Caco-2 (cell line): ENCODE data around the gene OR51B4. TPM values are rescaled to one million over a fixed set of nuclear protein-coding genes. Genes with fewer than 3 reads are reported as not detected.

ENCODE experiments used
- BruUV-seq: library from RNA; stranded (reverse); fragments of 400-500 nt; replicated peaks from 2 replicates; lab custom pipeline; 2021; lab: Mats Ljungman, UMichigan
- CTCF ChIA-PET: fragments of 300-600 bp; sonication (Branson Sonifier 250); formaldehyde crosslinking; loops from one replicate; lab custom pipeline; 2022; ENCODE audit warnings: antibody characterized with exemption; lab: Charles Lee
- POLR2A ChIA-PET: fragments of 300-600 bp; sonication (Branson Sonifier 250); formaldehyde crosslinking; loops from one replicate; lab custom pipeline; 2022; ENCODE audit warnings: antibody characterized with exemption; lab: Charles Lee
- DNase-seq, 2 experiments: peaks; one replicate each; pipeline versions ENCODE4 v3.0.0 to v3.0.0-alpha.2; 2020 to 2022
- H3K27me3 ChIP-seq: replicated peaks from 2 replicates; pipeline ENCODE4 v1.6.0; 2011; ENCODE audit warnings: low read length; ENCODE audit not compliant: control insufficient read depth, insufficient read depth
- H3K36me3 ChIP-seq: 2 replicates; pipeline ENCODE4 v1.5.1; 2011; ENCODE audit warnings: low read length; ENCODE audit not compliant: control insufficient read depth, insufficient read depth
- H3K4me1 ChIP-seq: fragments of 250-450 bp; sonication (Bioruptor Pico); 2 replicates; pipeline ENCODE4 v1.5.1; 2020; ENCODE audit warnings: mild to moderate bottlenecking
- H3K4me3 ChIP-seq: 2 replicates; pipeline ENCODE4 v1.5.1; 2011; ENCODE audit warnings: low read depth, mild to moderate bottlenecking, control low read depth, low read length
- H3K9me3 ChIP-seq: fragments of 250-450 bp; sonication (Bioruptor Pico); 2 replicates; pipeline ENCODE4 v1.5.1; 2020; ENCODE audit warnings: mild to moderate bottlenecking, moderate library complexity
- H3K27ac Mint-ChIP-seq: one replicate; pipeline ENCODE4 v1.8.0; 2022; ENCODE audit warnings: mixed read lengths; ENCODE audit not compliant: unreplicated experiment
- H3K27me3 Mint-ChIP-seq: one replicate; pipeline ENCODE4 v1.8.0; 2022; ENCODE audit warnings: mixed read lengths; ENCODE audit not compliant: insufficient read depth, unreplicated experiment
- H3K36me3 Mint-ChIP-seq: one replicate; pipeline ENCODE4 v1.8.0; 2022; ENCODE audit warnings: mild to moderate bottlenecking, mixed read lengths; ENCODE audit not compliant: insufficient read depth, unreplicated experiment
- H3K4me1 Mint-ChIP-seq: one replicate; pipeline ENCODE4 v1.8.0; 2022; ENCODE audit warnings: low read depth, mixed read lengths; ENCODE audit not compliant: unreplicated experiment
- H3K4me3 Mint-ChIP-seq: one replicate; pipeline ENCODE4 v1.8.0; 2022; ENCODE audit warnings: mild to moderate bottlenecking, moderate library complexity, mixed read lengths; ENCODE audit not compliant: unreplicated experiment
- H3K9me3 Mint-ChIP-seq: one replicate; pipeline ENCODE4 v1.8.0; 2022; ENCODE audit warnings: mixed read lengths; ENCODE audit not compliant: unreplicated experiment
- CTCF ChIP-seq, 2 experiments: fragments of 200-600 bp in 1 of 2; IDR thresholded peaks; 1 replicate in 1 of 2; 2 replicates in 1 of 2; pipeline versions ENCODE4 v1.5.1 to v1.8.0; 2011 to 2022; ENCODE audit warnings: antibody characterized with exemption in 1 of 2, control low read depth in 1 of 2, inconsistent platforms in 1 of 2, low read depth in 1 of 2, low read length in 1 of 2, mild to moderate bottlenecking in 1 of 2, moderate library complexity in 1 of 2; ENCODE audit not compliant: insufficient read depth in 1 of 2, severe bottlenecking in 1 of 2, unreplicated experiment in 1 of 2
- intact Hi-C: fragments of 100-400 bp; cut with micrococcal nuclease; formaldehyde crosslinking; loops from one replicate; pipeline ENCODE4 v1.10.0; 2022; ENCODE audit not compliant: unreplicated experiment
- total RNA-seq: library from RNA; stranded (reverse); gene quantifications from 2 replicates; pipeline ENCODE4 v1.2.3, GENCODE V29; 2022

Gene OR51B4
- total RNA-seq, 1 experiment from 2014 or later: not detected

- Histone ChIP-seq H3K4me1 (no peaks in the 10 kb centered on the region), H3K9me3 (no peaks in the 10 kb centered on the region), H3K36me3 (no peaks in the 10 kb centered on the region), H3K27me3 (no peaks in the 10 kb centered on the region), H3K4me3 (no peak overlapping the region)
- POLR2A ChIA-PET: no interaction called here
- no peaks in the 10 kb centered on the region for H3K27me3 Mint-ChIP-seq
- BruUV-seq: no TSS peak
- intact Hi-C loops: no loop called here
- H3K36me3 Mint-ChIP-seq: no peaks in the 10 kb centered on the region
- no peak for DNase-seq
- no peak overlapping the region for H3K27ac Mint-ChIP-seq
- H3K4me1 Mint-ChIP-seq: peaks cover 6% of the 10 kb centered on the region
- H3K4me3 Mint-ChIP-seq: no peak overlapping the region
- no peak for TF ChIP-seq CTCF (IDR thresholded peaks at IDR 0.05; ENCODE audit: insufficient read depth in 1 of 2, low read depth in 1 of 2, low read length in 1 of 2, severe bottlenecking in 1 of 2, unreplicated experiment in 1 of 2)
- CTCF ChIA-PET: no interaction called here
- no peaks in the 10 kb centered on the region for H3K9me3 Mint-ChIP-seq
Measured at GRCh38 chr11:5283882-5284281, 17.9 kb downstream of the OR51B4 start.

- Histone ChIP-seq H3K27me3 (no peaks in the 10 kb centered on the region), H3K9me3 (no peaks in the 10 kb centered on the region), H3K36me3 (no peaks in the 10 kb centered on the region), H3K4me1 (no peaks in the 10 kb centered on the region), H3K4me3 (no peak overlapping the region)
- intact Hi-C loops: no loop called here
- ChIA-PET POLR2A (no interaction called here), CTCF (no interaction called here)
- TF ChIP-seq CTCF (IDR thresholded peaks at IDR 0.05; ENCODE audit: insufficient read depth in 1 of 2, low read depth in 1 of 2, low read length in 1 of 2, severe bottlenecking in 1 of 2, unreplicated experiment in 1 of 2): no peak
- Mint-ChIP-seq H3K9me3 (no peaks in the 10 kb centered on the region), H3K4me1 (peaks cover 6% of the 10 kb centered on the region), H3K4me3 (no peak overlapping the region), H3K27ac (no peak overlapping the region), H3K36me3 (no peaks in the 10 kb centered on the region), H3K27me3 (no peaks in the 10 kb centered on the region)
- no peak for DNase-seq
- no TSS peak for BruUV-seq
Measured at GRCh38 chr11:5283086-5283485, 18.7 kb downstream of the OR51B4 start.

GRCh38 chr11:5282628-5283027, 19.1 kb downstream of the OR51B4 start:
- Histone ChIP-seq H3K4me1 (no peaks in the 10 kb centered on the region), H3K36me3 (no peaks in the 10 kb centered on the region), H3K4me3 (no peak overlapping the region), H3K27me3 (no peaks in the 10 kb centered on the region), H3K9me3 (no peaks in the 10 kb centered on the region)
- H3K9me3 Mint-ChIP-seq: no peaks in the 10 kb centered on the region
- no peaks in the 10 kb centered on the region for H3K27me3 Mint-ChIP-seq
- POLR2A ChIA-PET: no interaction called here
- no peak overlapping the region for H3K4me3 Mint-ChIP-seq
- intact Hi-C loops: no loop called here
- no peak for DNase-seq
- TF ChIP-seq CTCF (IDR thresholded peaks at IDR 0.05; ENCODE audit: insufficient read depth in 1 of 2, low read depth in 1 of 2, low read length in 1 of 2, severe bottlenecking in 1 of 2, unreplicated experiment in 1 of 2): no peak
- BruUV-seq: no TSS peak
- H3K4me1 Mint-ChIP-seq: peaks cover 6% of the 10 kb centered on the region
- CTCF ChIA-PET: no interaction called here
- H3K36me3 Mint-ChIP-seq: no peaks in the 10 kb centered on the region
- no peak overlapping the region for H3K27ac Mint-ChIP-seq
